Nephron (organoid): ENCODE measurements around the gene RUNX2.

Experiments
- H3K27ac Mint-ChIP-seq, 3 experiments: 2 replicates each; pipeline ENCODE4 v1.8.0; 2020; ENCODE audit warnings: mixed read lengths in 3 of 3, mild to moderate bottlenecking in 2 of 3, moderate library complexity in 1 of 3
- H3K27me3 Mint-ChIP-seq: 2 replicates; pipeline ENCODE4 v1.8.0; 2021; ENCODE audit warnings: low read depth, mild to moderate bottlenecking, moderate library complexity, mixed read lengths
- H3K36me3 Mint-ChIP-seq: 2 replicates; pipeline ENCODE4 v1.8.0; 2020; ENCODE audit warnings: low read depth, mixed read lengths
- H3K4me1 Mint-ChIP-seq: 2 replicates; pipeline ENCODE4 v1.8.0; 2020; ENCODE audit warnings: mixed read lengths
- H3K4me3 Mint-ChIP-seq, 3 experiments: 2 replicates each; pipeline ENCODE4 v1.8.0; 2020; ENCODE audit warnings: mild to moderate bottlenecking in 3 of 3, mixed read lengths in 3 of 3, moderate library complexity in 2 of 3
- H3K9me3 Mint-ChIP-seq: 2 replicates; pipeline ENCODE4 v1.8.0; 2020; ENCODE audit warnings: mixed read lengths
- CTCF ChIP-seq, 3 experiments: fragments of 200-600 bp; sonication (generic); IDR thresholded peaks; one replicate each; pipeline ENCODE4 v1.5.0; 2021; ENCODE audit warnings: antibody characterized with exemption in 3 of 3; ENCODE audit not compliant: unreplicated experiment in 3 of 3

The RUNX2 gene

GRCh38 chr6:45382391-45382790 is 54.3 kb downstream of the RUNX2 start:
- Mint-ChIP-seq H3K4me3 (no peak overlapping the region), H3K9me3 (no peaks in the 10 kb centered on the region), H3K27ac (no peak overlapping the region), H3K4me1 (peaks cover 5% of the 10 kb centered on the region), H3K27me3 (peaks cover 3% of the 10 kb centered on the region), H3K36me3 (no peaks in the 10 kb centered on the region)
- no peak for TF ChIP-seq CTCF (IDR thresholded peaks at IDR 0.05; ENCODE audit: unreplicated experiment in 3 of 3)

- Mint-ChIP-seq H3K27me3 (peaks cover 9% of the 10 kb centered on the region), H3K4me3 (no peak overlapping the region), H3K4me1 (no peaks in the 10 kb centered on the region), H3K9me3 (no peaks in the 10 kb centered on the region), H3K27ac (no peak overlapping the region), H3K36me3 (no peaks in the 10 kb centered on the region)
- TF ChIP-seq CTCF (IDR thresholded peaks at IDR 0.05; ENCODE audit: unreplicated experiment in 3 of 3): no peak
These were observed 58.4 kb downstream of the RUNX2 start for GRCh38 chr6:45386501-45386900.

GRCh38 chr6:45387236-45387635 is 59.1 kb downstream of the RUNX2 start:
- no peaks in the 10 kb centered on the region for H3K4me1 Mint-ChIP-seq
- peaks cover 9% of the 10 kb centered on the region for H3K27me3 Mint-ChIP-seq
- no peaks in the 10 kb centered on the region for H3K9me3 Mint-ChIP-seq
- no peak for TF ChIP-seq CTCF (IDR thresholded peaks at IDR 0.05; ENCODE audit: unreplicated experiment in 3 of 3)
- no peaks in the 10 kb centered on the region for H3K36me3 Mint-ChIP-seq
- H3K27ac Mint-ChIP-seq: no peak overlapping the region
- H3K4me3 Mint-ChIP-seq: no peak overlapping the region

- H3K27ac Mint-ChIP-seq: no peak overlapping the region
- H3K4me3 Mint-ChIP-seq: no peak overlapping the region
- H3K36me3 Mint-ChIP-seq: no peaks in the 10 kb centered on the region
- peaks cover 3% of the 10 kb centered on the region for H3K9me3 Mint-ChIP-seq
- no peaks in the 10 kb centered on the region for H3K4me1 Mint-ChIP-seq
- H3K27me3 Mint-ChIP-seq: peaks cover 6% of the 10 kb centered on the region
- no peak for TF ChIP-seq CTCF (IDR thresholded peaks at IDR 0.05; ENCODE audit: unreplicated experiment in 3 of 3)
These were observed 60.2 kb downstream of the RUNX2 start for GRCh38 chr6:45388328-45388727.

GRCh38 chr6:45394586-45395095 is 66.5 kb downstream of the RUNX2 start:
- no peak for TF ChIP-seq CTCF (IDR thresholded peaks at IDR 0.05; ENCODE audit: unreplicated experiment in 3 of 3)
- H3K4me3 Mint-ChIP-seq: no peak overlapping the region
- no peaks in the 10 kb centered on the region for H3K36me3 Mint-ChIP-seq
- H3K27ac Mint-ChIP-seq: no peak overlapping the region
- H3K27me3 Mint-ChIP-seq: peaks cover 11% of the 10 kb centered on the region
- peaks cover 10% of the 10 kb centered on the region for H3K9me3 Mint-ChIP-seq
- H3K4me1 Mint-ChIP-seq: no peaks in the 10 kb centered on the region

GRCh38 chr6:45398075-45398813 is 70.1 kb downstream of the RUNX2 start:
- peaks cover 7% of the 10 kb centered on the region for H3K9me3 Mint-ChIP-seq
- TF ChIP-seq CTCF (IDR thresholded peaks at IDR 0.05; ENCODE audit: unreplicated experiment in 3 of 3): no peak
- H3K27ac Mint-ChIP-seq: no peak overlapping the region
- H3K4me3 Mint-ChIP-seq: no peak overlapping the region
- no peaks in the 10 kb centered on the region for H3K36me3 Mint-ChIP-seq
- no peaks in the 10 kb centered on the region for H3K4me1 Mint-ChIP-seq
- peaks cover 22% of the 10 kb centered on the region for H3K27me3 Mint-ChIP-seq
